ENCODE results near the gene SLC24A4.

DNA sequence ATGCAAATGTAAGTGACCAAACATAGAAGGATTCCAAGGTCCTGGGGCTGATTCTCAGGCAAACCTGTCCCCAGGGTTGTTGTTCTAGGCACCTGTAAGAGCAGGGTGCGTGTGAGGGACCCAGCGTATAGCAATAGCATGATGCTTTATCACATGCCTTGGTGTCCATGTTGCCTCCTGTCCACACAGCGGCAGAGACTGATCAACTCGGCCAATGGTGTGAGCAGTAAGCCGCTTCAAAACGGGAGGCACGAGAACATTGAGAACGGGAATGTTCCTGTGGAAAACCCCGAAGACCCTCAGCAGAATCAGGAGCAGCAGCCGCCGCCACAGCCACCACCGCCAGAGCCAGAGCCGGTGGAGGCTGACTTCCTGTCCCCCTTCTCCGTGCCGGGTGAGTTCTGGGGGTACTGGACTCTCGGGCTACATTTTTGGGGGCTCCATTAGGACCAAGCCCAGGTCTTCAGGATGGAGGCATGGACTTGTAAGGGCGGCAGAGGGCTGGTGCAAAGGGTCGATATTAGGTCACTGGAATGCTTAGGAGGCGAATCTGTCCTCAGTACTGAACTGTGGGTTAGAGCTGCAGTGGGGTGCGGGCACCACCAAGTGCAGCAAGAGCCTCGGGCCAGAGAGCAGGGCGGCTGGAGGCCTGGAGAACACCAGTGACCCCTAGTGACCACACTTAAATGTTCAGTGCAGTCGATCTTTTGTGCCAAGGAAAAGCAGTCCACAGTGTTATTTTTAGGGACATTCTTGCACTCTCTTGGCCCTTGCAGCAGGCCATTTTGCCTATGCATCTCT is 133.4 kb downstream of the SLC24A4 start:
- TF ChIP-seq, protein P1, sequence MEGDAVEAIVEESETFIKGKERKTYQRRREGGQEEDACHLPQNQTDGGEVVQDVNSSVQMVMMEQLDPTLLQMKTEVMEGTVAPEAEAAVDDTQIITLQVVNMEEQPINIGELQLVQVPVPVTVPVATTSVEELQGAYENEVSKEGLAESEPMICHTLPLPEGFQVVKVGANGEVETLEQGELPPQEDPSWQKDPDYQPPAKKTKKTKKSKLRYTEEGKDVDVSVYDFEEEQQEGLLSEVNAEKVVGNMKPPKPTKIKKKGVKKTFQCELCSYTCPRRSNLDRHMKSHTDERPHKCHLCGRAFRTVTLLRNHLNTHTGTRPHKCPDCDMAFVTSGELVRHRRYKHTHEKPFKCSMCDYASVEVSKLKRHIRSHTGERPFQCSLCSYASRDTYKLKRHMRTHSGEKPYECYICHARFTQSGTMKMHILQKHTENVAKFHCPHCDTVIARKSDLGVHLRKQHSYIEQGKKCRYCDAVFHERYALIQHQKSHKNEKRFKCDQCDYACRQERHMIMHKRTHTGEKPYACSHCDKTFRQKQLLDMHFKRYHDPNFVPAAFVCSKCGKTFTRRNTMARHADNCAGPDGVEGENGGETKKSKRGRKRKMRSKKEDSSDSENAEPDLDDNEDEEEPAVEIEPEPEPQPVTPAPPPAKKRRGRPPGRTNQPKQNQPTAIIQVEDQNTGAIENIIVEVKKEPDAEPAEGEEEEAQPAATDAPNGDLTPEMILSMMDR (IDR thresholded peaks at IDR 0.05), result peak in 2 of 3 experiments; percentile 36 to 67
- no peak for TF ChIP-seq POLR2A (IDR thresholded peaks at IDR 0.05)
- TF ChIP-seq POLR2AphosphoS5 (IDR thresholded peaks at IDR 0.05; ENCODE audit: insufficient read depth in 1 of 2, low read depth in 1 of 2), result no peak

Data from vagina (tissue), 2 donors.